Measurements from ENCODE around the gene BCR. TPM values are rescaled to one million over a fixed set of nuclear protein-coding genes. Genes with fewer than 3 reads are reported as not detected.

Gene BCR
- total RNA-seq, 1 experiment from 2014 or later, result 129 TPM

DNA sequence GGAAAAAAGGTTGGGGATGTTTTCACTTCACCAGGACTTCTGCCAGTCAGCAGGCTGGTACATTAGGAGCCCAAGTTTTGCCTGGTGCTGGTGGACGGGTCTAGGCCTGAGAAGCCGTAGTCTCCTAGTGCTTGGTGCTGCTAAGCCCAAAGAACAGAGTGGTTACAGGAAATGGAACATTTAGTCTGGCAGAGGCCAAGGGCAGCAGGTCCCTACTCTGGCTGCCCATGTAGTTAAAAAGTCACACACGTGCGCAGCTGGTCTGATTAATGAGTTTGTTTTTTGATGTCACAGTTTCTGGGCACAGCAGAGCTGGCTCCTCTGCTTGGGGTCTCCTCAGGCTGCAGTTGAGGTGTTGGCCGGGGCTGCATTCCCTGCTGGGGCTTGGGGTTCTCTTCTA is 20.6 kb downstream of the BCR start:
- no peak for ATAC-seq
- Mint-ChIP-seq H3K4me3 (no peak overlapping the region), H3K27ac (peak overlapping the region; percentile 41; the same call in 1 of the 2 replicates), H3K9me3 (no peaks in the 10 kb centered on the region), H3K4me1 (peaks cover 61% of the 10 kb centered on the region), H3K36me3 (peaks cover 16% of the 10 kb centered on the region), H3K27me3 (ENCODE audit: low read depth) (no peaks in the 10 kb centered on the region)
- CTCF ChIA-PET, result interaction anchor here (1.2 to 1.3 kb wide), 2 partner anchors 41 to 81 kb away, joined by 3 to 4 read pairs; no protein-coding TSS in a partner anchor
- POLR2A ChIA-PET, result no interaction called here
- no peak for DNase-seq (ENCODE audit: low spot score)
- TF ChIP-seq ZNF671 (CRISPR knock-in tag; IDR thresholded peaks at IDR 0.05), result no peak
- TF ChIP-seq, protein P1, sequence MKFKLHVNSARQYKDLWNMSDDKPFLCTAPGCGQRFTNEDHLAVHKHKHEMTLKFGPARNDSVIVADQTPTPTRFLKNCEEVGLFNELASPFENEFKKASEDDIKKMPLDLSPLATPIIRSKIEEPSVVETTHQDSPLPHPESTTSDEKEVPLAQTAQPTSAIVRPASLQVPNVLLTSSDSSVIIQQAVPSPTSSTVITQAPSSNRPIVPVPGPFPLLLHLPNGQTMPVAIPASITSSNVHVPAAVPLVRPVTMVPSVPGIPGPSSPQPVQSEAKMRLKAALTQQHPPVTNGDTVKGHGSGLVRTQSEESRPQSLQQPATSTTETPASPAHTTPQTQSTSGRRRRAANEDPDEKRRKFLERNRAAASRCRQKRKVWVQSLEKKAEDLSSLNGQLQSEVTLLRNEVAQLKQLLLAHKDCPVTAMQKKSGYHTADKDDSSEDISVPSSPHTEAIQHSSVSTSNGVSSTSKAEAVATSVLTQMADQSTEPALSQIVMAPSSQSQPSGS (CRISPR knock-in tag; IDR thresholded peaks at IDR 0.05; ENCODE audit: borderline replicate concordance, low read depth), result no peak
- TF ChIP-seq, protein P2, sequence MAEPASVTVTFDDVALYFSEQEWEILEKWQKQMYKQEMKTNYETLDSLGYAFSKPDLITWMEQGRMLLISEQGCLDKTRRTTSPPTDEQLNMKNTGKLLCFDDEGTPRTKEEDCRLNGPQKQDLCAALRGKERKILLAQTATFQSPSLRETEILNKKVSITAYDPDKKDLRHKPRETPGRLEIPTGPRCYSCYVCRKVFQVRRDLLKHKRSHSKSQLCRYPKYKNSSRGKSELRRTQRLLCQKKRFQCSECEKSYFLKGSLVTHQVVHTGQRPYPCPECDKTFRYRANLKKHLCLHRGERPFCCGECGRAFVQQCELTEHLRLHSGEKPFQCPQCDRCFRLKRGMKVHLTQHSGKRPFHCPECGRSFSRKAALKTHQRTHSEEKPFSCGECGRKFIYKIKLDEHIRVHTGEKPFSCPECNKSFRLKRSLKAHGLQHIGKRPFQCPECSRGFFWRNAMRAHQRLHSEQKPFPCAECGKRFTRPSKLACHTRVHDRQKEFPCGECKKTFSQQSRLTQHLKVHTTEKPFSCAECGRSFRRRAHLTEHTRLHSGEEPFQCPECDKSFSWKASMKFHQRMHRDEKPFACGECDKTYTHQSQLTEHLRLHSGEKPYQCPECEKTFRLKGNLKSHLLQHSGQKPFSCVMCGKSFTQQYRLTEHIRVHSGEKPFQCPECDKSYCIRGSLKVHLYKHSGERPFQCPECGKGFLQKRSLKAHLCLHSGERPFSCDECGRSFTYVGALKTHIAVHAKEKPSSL (CRISPR knock-in tag; conservative IDR thresholded peaks at IDR 0.05), result no peak
- no peak for TF ChIP-seq ELF4 (CRISPR knock-in tag; IDR thresholded peaks at IDR 0.05; ENCODE audit: low read depth)
- TF ChIP-seq, protein P3, sequence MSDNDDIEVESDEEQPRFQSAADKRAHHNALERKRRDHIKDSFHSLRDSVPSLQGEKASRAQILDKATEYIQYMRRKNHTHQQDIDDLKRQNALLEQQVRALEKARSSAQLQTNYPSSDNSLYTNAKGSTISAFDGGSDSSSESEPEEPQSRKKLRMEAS (CRISPR knock-in tag; IDR thresholded peaks at IDR 0.05), result no peak
- no peak for TF ChIP-seq TEAD4 (CRISPR knock-in tag; IDR thresholded peaks at IDR 0.05)
- no peak for TF ChIP-seq ZNF317 (CRISPR knock-in tag; IDR thresholded peaks at IDR 0.05; ENCODE audit: borderline replicate concordance, low read depth)
- TF ChIP-seq ZNF219 (CRISPR knock-in tag; IDR thresholded peaks at IDR 0.05; ENCODE audit: borderline replicate concordance), result no peak
- TF ChIP-seq, protein P4, sequence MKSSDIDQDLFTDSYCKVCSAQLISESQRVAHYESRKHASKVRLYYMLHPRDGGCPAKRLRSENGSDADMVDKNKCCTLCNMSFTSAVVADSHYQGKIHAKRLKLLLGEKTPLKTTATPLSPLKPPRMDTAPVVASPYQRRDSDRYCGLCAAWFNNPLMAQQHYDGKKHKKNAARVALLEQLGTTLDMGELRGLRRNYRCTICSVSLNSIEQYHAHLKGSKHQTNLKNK (CRISPR knock-in tag; IDR thresholded peaks at IDR 0.05), result no peak
- TF ChIP-seq, protein P5, sequence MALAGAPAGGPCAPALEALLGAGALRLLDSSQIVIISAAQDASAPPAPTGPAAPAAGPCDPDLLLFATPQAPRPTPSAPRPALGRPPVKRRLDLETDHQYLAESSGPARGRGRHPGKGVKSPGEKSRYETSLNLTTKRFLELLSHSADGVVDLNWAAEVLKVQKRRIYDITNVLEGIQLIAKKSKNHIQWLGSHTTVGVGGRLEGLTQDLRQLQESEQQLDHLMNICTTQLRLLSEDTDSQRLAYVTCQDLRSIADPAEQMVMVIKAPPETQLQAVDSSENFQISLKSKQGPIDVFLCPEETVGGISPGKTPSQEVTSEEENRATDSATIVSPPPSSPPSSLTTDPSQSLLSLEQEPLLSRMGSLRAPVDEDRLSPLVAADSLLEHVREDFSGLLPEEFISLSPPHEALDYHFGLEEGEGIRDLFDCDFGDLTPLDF (CRISPR knock-in tag; IDR thresholded peaks at IDR 0.05), result no peak
- TF ChIP-seq, protein P6, sequence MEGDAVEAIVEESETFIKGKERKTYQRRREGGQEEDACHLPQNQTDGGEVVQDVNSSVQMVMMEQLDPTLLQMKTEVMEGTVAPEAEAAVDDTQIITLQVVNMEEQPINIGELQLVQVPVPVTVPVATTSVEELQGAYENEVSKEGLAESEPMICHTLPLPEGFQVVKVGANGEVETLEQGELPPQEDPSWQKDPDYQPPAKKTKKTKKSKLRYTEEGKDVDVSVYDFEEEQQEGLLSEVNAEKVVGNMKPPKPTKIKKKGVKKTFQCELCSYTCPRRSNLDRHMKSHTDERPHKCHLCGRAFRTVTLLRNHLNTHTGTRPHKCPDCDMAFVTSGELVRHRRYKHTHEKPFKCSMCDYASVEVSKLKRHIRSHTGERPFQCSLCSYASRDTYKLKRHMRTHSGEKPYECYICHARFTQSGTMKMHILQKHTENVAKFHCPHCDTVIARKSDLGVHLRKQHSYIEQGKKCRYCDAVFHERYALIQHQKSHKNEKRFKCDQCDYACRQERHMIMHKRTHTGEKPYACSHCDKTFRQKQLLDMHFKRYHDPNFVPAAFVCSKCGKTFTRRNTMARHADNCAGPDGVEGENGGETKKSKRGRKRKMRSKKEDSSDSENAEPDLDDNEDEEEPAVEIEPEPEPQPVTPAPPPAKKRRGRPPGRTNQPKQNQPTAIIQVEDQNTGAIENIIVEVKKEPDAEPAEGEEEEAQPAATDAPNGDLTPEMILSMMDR (IDR thresholded peaks at IDR 0.05), result no peak

DNA sequence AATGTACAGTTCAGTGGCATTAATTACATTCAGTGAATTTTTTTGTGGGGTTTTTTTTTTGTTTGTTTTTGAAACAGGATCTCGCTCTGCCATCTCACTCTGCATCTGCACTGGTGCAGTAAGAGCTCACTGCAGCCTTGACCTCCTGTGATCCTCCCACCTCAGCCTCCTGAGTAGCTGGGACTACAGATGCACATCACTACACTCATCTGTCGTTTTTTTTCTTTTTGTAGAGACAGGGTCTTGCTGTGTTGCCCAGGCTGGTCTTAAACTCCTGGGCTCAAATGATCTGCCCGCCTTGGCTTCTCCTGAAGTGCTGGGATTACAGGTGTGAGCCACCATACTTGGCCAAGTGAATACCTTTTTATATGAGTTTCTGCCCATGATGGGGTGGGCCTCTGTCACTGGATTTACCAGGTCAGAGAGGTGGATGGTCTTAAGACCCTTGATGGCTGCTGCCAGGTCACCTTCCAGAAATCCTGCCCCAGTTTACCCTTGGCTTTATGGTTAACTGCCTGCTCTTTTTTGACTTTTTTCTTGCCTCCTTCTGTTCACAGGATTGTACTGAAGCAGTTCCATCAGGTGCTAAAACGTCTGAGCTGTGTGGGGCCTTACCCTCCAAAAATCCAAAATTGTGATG is 22.6 kb downstream of the BCR start:
- POLR2A ChIA-PET, result no interaction called here
- peaks cover 48% of the 10 kb centered on the region for H3K4me1 Mint-ChIP-seq
- H3K4me3 Mint-ChIP-seq, result no peak overlapping the region
- ATAC-seq (no peak), DNase-seq (ENCODE audit: low spot score) (no peak)
- H3K27me3 Mint-ChIP-seq (ENCODE audit: low read depth), result no peaks in the 10 kb centered on the region
- H3K9me3 Mint-ChIP-seq, result no peaks in the 10 kb centered on the region
- CTCF ChIA-PET, result interaction anchor here (1.0 to 1.3 kb wide), 3 partner anchors 23 to 79 kb away, joined by 3 to 4 read pairs (median 3); partner anchors contain the start of gene BCR
- H3K27ac Mint-ChIP-seq, result peak overlapping the region; percentile 47; the same call in 1 of the 2 replicates
- H3K36me3 Mint-ChIP-seq, result peaks cover 20% of the 10 kb centered on the region
- no peak for TF ChIP-seq OVOL2 (CRISPR knock-in tag; IDR thresholded peaks at IDR 0.05; ENCODE audit: borderline replicate concordance)
- peak; percentile 69; the same call in 1 of the 2 replicates for TF ChIP-seq ZNF121 (CRISPR knock-in tag; IDR thresholded peaks at IDR 0.05)

Measured in WTC11 (cell line).